Neural cell (in vitro differentiated cells): Measurements from ENCODE around the gene ZNF628. TPM values are rescaled to one million over a fixed set of nuclear protein-coding genes. Genes with fewer than 3 reads are reported as not detected.

Source experiments
- H2AFZ ChIP-seq: fragments of 200-600, 300-800 bp; sonication (generic), shearing (Covaris generic); 2 replicates; pipeline ENCODE4 v1.6.0; 2014; ENCODE audit warnings: low read depth, mild to moderate bottlenecking, antibody characterized with exemption, low read length, moderate library complexity
- H3F3A ChIP-seq: fragments of 200-600 bp; shearing (Covaris generic); 2 replicates; pipeline ENCODE4 v1.6.1; 2016; ENCODE audit warnings: mild to moderate bottlenecking, moderate library complexity, mixed read lengths, antibody characterized with exemption, low read length; ENCODE audit not compliant: insufficient read depth, poor library complexity, severe bottlenecking
- H3K27ac ChIP-seq: fragments of 200-600, 300-800 bp; sonication (generic), shearing (Covaris generic); 2 replicates; pipeline ENCODE4 v1.5.1; 2014; ENCODE audit warnings: mild to moderate bottlenecking, low read length, moderate library complexity
- H3K27me3 ChIP-seq: fragments of 300-800, 200-600 bp; sonication (generic), shearing (Covaris generic); 2 replicates; pipeline ENCODE4 v1.6.0; 2014; ENCODE audit warnings: mild to moderate bottlenecking, low read depth, low read length, moderate library complexity; ENCODE audit not compliant: insufficient read depth
- H3K36me3 ChIP-seq: fragments of 300-800, 200-600 bp; sonication (generic), shearing (Covaris generic); 2 replicates; pipeline ENCODE4 v1.5.1; 2014; ENCODE audit warnings: mild to moderate bottlenecking, antibody characterized with exemption, low read length, moderate library complexity; ENCODE audit not compliant: insufficient read depth
- H3K4me2 ChIP-seq: fragments of 300-800, 200-600 bp; sonication (generic), shearing (Covaris generic); 2 replicates; pipeline ENCODE4 v1.6.0; 2014; ENCODE audit warnings: mild to moderate bottlenecking, low read length
- H3K4me3 ChIP-seq: fragments of 300-800, 200-600 bp; sonication (generic), shearing (Covaris generic); 2 replicates; pipeline ENCODE4 v1.5.1; 2014; ENCODE audit warnings: mild to moderate bottlenecking, low read length, moderate library complexity
- H3K79me2 ChIP-seq: fragments of 200-600 bp; shearing (Covaris generic); replicated peaks from 2 replicates; pipeline ENCODE4 v1.6.0; 2014; ENCODE audit warnings: mild to moderate bottlenecking, low read length, moderate library complexity; ENCODE audit not compliant: insufficient read depth
- H3K9ac ChIP-seq: fragments of 300-800, 200-600 bp; sonication (generic), shearing (Covaris generic); 2 replicates; pipeline ENCODE4 v1.6.1; 2016; ENCODE audit warnings: mild to moderate bottlenecking, low read length, mixed read lengths
- H3K9me2 ChIP-seq: fragments of 200-600 bp; shearing (Covaris generic); 2 replicates; pipeline ENCODE4 v1.6.1; 2016; ENCODE audit warnings: mild to moderate bottlenecking, low read length, mixed read lengths; ENCODE audit not compliant: insufficient read depth
- H3K9me3 ChIP-seq: fragments of 200-600, 300-800 bp; sonication (generic), shearing (Covaris generic); 2 replicates; pipeline ENCODE4 v1.6.1; 2016; ENCODE audit warnings: mild to moderate bottlenecking, mixed run types, low read length, moderate library complexity, mixed read lengths
- H4K20me1 ChIP-seq: fragments of 200-600 bp; shearing (Covaris generic); 2 replicates; pipeline ENCODE4 v1.6.1; 2016; ENCODE audit warnings: mild to moderate bottlenecking, mixed run types; ENCODE audit not compliant: insufficient read depth
- CTCF ChIP-seq: fragments of 450-650 bp; IDR thresholded peaks from 2 replicates; pipeline ENCODE4 v1.5.1; 2014; ENCODE audit warnings: antibody characterized with exemption, mild to moderate bottlenecking, moderate library complexity; ENCODE audit not compliant: poor library complexity, severe bottlenecking
- EP300 ChIP-seq: fragments of 450-650 bp; conservative IDR thresholded peaks from 2 replicates; pipeline ENCODE4 v1.6.1; 2014; ENCODE audit warnings: antibody characterized with exemption, mild to moderate bottlenecking, moderate library complexity; ENCODE audit not compliant: poor library complexity, severe bottlenecking
- EZH2 ChIP-seq: fragments of 200-600, 300-800 bp; shearing (Covaris generic), sonication (generic); IDR thresholded peaks from 2 replicates; pipeline ENCODE4 v1.6.1; 2014; ENCODE audit warnings: antibody characterized with exemption, low read length, borderline replicate concordance, mild to moderate bottlenecking; ENCODE audit not compliant: insufficient read depth, poor library complexity, severe bottlenecking
- MXI1 ChIP-seq: fragments of 450-650 bp; conservative IDR thresholded peaks from 2 replicates; pipeline ENCODE4 v1.6.1; 2014; ENCODE audit warnings: antibody characterized with exemption, mild to moderate bottlenecking; ENCODE audit not compliant: poor library complexity, severe bottlenecking
- POLR2AphosphoS5 ChIP-seq: IDR thresholded peaks from 2 replicates; pipeline ENCODE4 v1.6.1; 2012
- RAD21 ChIP-seq: fragments of 450-650 bp; conservative IDR thresholded peaks from 2 replicates; pipeline ENCODE4 v1.6.1; 2014; ENCODE audit warnings: antibody characterized with exemption, mild to moderate bottlenecking, moderate library complexity
- REST ChIP-seq: IDR thresholded peaks from 2 replicates; pipeline ENCODE4 v1.6.1; 2012; ENCODE audit warnings: borderline replicate concordance
- SMC3 ChIP-seq: fragments of 450-650 bp; conservative IDR thresholded peaks from 2 replicates; pipeline ENCODE4 v1.6.1; 2014; ENCODE audit warnings: antibody characterized with exemption, mild to moderate bottlenecking, moderate library complexity; ENCODE audit not compliant: poor library complexity
- TAF1 ChIP-seq: IDR thresholded peaks from 2 replicates; pipeline ENCODE4 v1.6.1; 2012; ENCODE audit warnings: low read depth
- polyA plus RNA-seq: library from polyadenylated mRNA; depleted of rRNA; stranded (reverse); fragments of >200 nt; gene quantifications from 2 replicates; pipeline ENCODE4 v1.2.3, GENCODE V29; 2014

Gene ZNF628
- polyA plus RNA-seq, 1 donor from 2014 or later: 0.37 TPM

GRCh38 chr19:55502197-55502952 is 26.0 kb downstream of the ZNF628 start:
- H3K4me2 ChIP-seq: no peak overlapping the region
- TF ChIP-seq TAF1 (no peak), RAD21 (no peak), EZH2 (no peak), EP300 (no peak), SMC3 (no peak), REST (no peak), POLR2AphosphoS5 (no peak), MXI1 (no peak), CTCF (no peak)
- no peaks in the 10 kb centered on the region for H3K79me2 ChIP-seq
- H4K20me1 ChIP-seq: no peaks in the 10 kb centered on the region
- H3F3A ChIP-seq: no peaks in the 10 kb centered on the region
- H2AFZ ChIP-seq: no peak overlapping the region
- H3K4me3 ChIP-seq: no peak overlapping the region
- no peaks in the 10 kb centered on the region for H3K27me3 ChIP-seq
- H3K9me2 ChIP-seq: no peaks in the 10 kb centered on the region
- no peaks in the 10 kb centered on the region for H3K36me3 ChIP-seq
- H3K9me3 ChIP-seq: no peaks in the 10 kb centered on the region
- no peak overlapping the region for H3K9ac ChIP-seq
- H3K27ac ChIP-seq: no peak overlapping the region

- H4K20me1 ChIP-seq: no peaks in the 10 kb centered on the region
- TF ChIP-seq EP300: no peak
- no peak for TF ChIP-seq CTCF
- TF ChIP-seq EZH2: no peak
- no peak for TF ChIP-seq SMC3
- TF ChIP-seq POLR2AphosphoS5: no peak
- TF ChIP-seq RAD21: no peak
- no peak for TF ChIP-seq TAF1
- no peak for TF ChIP-seq MXI1
- TF ChIP-seq REST: no peak
- H3K9me2 ChIP-seq: no peaks in the 10 kb centered on the region
- no peaks in the 10 kb centered on the region for H3K9me3 ChIP-seq
- H3K36me3 ChIP-seq: no peaks in the 10 kb centered on the region
- H3K4me3 ChIP-seq: no peak overlapping the region
- no peaks in the 10 kb centered on the region for H3K27me3 ChIP-seq
- no peak overlapping the region for H2AFZ ChIP-seq
- no peak overlapping the region for H3K4me2 ChIP-seq
- H3F3A ChIP-seq: no peaks in the 10 kb centered on the region
- H3K27ac ChIP-seq: no peak overlapping the region
- H3K79me2 ChIP-seq: no peaks in the 10 kb centered on the region
- H3K9ac ChIP-seq: no peak overlapping the region
These were observed 26.7 kb downstream of the ZNF628 start for GRCh38 chr19:55503157-55503501.
